ENCODE measurements around the gene LIMCH1.
A peak's percentile ranks its signal among the peaks of the same experiment; 100 is the strongest.

LIMCH1 gene

GRCh38 chr4:41686893-41687292 lies 148.9 kb downstream of the LIMCH1 start:
- DNase-seq (ENCODE audit: low spot score), result no peak
- POLR2A ChIA-PET (ENCODE audit: low non-redundant PET), result no interaction called here

GRCh38 chr4:41687971-41688370 lies 150.0 kb downstream of the LIMCH1 start:
- no peak overlapping the region for H3K27ac ChIP-seq
- no peak for TF ChIP-seq CTCF (conservative IDR thresholded peaks at IDR 0.05; ENCODE audit: low read depth)
- no peak for DNase-seq (ENCODE audit: low spot score)
- POLR2A ChIA-PET (ENCODE audit: low non-redundant PET), result no interaction called here
- CTCF ChIA-PET, result no interaction called here

More at GRCh38 chr4:41686893-41687292, 148.9 kb downstream of the LIMCH1 start:
- TF ChIP-seq CTCF (conservative IDR thresholded peaks at IDR 0.05; ENCODE audit: low read depth), result no peak
- H3K27ac ChIP-seq, result no peak overlapping the region
- CTCF ChIA-PET, result no interaction called here

- ChIA-PET CTCF (interaction anchor here (0.7 to 1.6 kb wide), 5 partner anchors 9 to 1328 kb away, joined by 3 to 4 read pairs (median 3); no protein-coding TSS in a partner anchor), POLR2A (ENCODE audit: low non-redundant PET) (no interaction called here)
- no peak overlapping the region for H3K27ac ChIP-seq
- peak; percentile 87 for TF ChIP-seq CTCF (conservative IDR thresholded peaks at IDR 0.05; ENCODE audit: low read depth)
- peak; percentile 69 for DNase-seq (ENCODE audit: low spot score)
Observed at GRCh38 chr4:41692717-41693345, 154.9 kb downstream of the LIMCH1 start.

- CTCF ChIA-PET, result interaction anchor here (0.7 to 1.4 kb wide), 4 partner anchors 10 to 188 kb away, joined by 3 to 4 read pairs (median 3); no protein-coding TSS in a partner anchor
- TF ChIP-seq CTCF (conservative IDR thresholded peaks at IDR 0.05; ENCODE audit: low read depth), result peak; percentile 37; the same call in 1 of the 2 replicates
- H3K27ac ChIP-seq, result no peak overlapping the region
- DNase-seq (ENCODE audit: low spot score), result peak; percentile 32
- POLR2A ChIA-PET (ENCODE audit: low non-redundant PET), result no interaction called here
Observed at GRCh38 chr4:41693629-41694028, 155.7 kb downstream of the LIMCH1 start.

GRCh38 chr4:41696131-41696530 lies 158.2 kb downstream of the LIMCH1 start:
- ChIA-PET POLR2A (ENCODE audit: low non-redundant PET) (no interaction called here), CTCF (no interaction called here)
- TF ChIP-seq CTCF (conservative IDR thresholded peaks at IDR 0.05; ENCODE audit: low read depth), result no peak
- DNase-seq (ENCODE audit: low spot score), result no peak
- no peak overlapping the region for H3K27ac ChIP-seq

- no peak for TF ChIP-seq CTCF (conservative IDR thresholded peaks at IDR 0.05; ENCODE audit: low read depth)
Observed at GRCh38 chr4:41696763-41697162, 158.8 kb downstream of the LIMCH1 start.

More at GRCh38 chr4:41696763-41697162, 158.8 kb downstream of the LIMCH1 start:
- ChIA-PET CTCF (no interaction called here), POLR2A (ENCODE audit: low non-redundant PET) (no interaction called here)
- DNase-seq (ENCODE audit: low spot score), result no peak
- H3K27ac ChIP-seq, result no peak overlapping the region
